ENCODE results near the gene SNAP25. TPM values are rescaled to one million over a fixed set of nuclear protein-coding genes. Genes with fewer than 3 reads are reported as not detected.
A peak's percentile ranks its signal among the peaks of the same experiment; 100 is the strongest.

The SNAP25 gene
- total and polyA plus RNA-seq, 2 experiments from 2014 or later = 4.0 to 6.3 TPM

DNA sequence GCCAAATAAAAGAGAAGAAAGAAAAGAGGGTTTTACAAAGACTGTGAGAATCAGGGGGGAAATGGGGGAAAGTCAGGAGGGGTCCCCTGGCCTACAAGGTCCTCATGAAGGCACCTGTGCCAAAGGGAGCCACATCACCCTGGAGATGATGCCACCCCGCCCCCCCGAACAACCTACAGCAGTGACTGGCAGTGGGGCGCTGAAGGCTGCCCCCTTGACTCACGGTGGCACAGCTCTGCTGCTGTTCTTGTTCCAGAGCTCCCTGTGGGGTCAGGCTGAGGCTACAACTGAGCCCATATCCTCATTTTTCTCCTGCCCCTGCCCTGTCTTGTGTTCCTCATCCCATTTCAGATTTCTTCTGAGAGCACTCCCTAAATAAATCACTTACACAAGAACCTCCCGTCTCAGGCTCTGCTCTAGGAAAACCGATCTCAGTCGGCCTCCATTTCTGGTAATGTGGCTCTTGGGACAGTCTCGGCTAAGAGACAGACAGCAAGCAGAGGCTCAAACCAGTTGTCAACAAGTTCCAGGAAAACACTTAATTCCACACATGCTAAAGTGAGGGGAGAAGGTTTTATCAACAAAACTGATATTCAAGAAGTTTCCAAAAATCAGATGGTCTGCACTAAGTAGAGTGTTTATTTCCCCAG is 105.7 kb downstream of the SNAP25 start:
- Histone ChIP-seq H3K4me3 (no peak overlapping the region), H3K36me3 (no peaks in the 10 kb centered on the region), H3K4me1 (ENCODE audit: low read depth) (no peaks in the 10 kb centered on the region), H3K27me3 (no peaks in the 10 kb centered on the region), H3K27ac (no peak overlapping the region), H3K9me3 (ENCODE audit: low read depth) (no peaks in the 10 kb centered on the region)
- TF ChIP-seq, protein P1, sequence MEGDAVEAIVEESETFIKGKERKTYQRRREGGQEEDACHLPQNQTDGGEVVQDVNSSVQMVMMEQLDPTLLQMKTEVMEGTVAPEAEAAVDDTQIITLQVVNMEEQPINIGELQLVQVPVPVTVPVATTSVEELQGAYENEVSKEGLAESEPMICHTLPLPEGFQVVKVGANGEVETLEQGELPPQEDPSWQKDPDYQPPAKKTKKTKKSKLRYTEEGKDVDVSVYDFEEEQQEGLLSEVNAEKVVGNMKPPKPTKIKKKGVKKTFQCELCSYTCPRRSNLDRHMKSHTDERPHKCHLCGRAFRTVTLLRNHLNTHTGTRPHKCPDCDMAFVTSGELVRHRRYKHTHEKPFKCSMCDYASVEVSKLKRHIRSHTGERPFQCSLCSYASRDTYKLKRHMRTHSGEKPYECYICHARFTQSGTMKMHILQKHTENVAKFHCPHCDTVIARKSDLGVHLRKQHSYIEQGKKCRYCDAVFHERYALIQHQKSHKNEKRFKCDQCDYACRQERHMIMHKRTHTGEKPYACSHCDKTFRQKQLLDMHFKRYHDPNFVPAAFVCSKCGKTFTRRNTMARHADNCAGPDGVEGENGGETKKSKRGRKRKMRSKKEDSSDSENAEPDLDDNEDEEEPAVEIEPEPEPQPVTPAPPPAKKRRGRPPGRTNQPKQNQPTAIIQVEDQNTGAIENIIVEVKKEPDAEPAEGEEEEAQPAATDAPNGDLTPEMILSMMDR (IDR thresholded peaks at IDR 0.05; ENCODE audit: low read depth, low read length) = no peak
- no peak for DNase-seq (ENCODE audit: low read depth in 1 of 2, low spot score in 1 of 2)

DNA sequence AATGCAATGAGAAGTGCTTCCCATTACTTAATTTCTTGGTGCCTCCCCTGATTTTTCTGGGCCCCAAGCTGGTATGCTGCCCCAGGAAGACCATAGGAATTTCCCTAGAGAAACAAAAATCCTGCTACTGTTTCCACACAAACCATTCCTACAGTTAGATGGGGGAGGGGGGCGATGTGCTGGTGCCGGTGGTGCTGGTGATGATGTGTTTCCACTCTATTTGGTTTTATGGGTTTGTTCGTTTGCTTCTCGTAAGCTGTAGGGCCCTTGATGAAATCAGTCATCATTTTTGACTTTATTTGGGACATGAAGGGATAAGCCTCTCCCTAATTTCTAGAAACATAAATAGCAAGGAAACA is 110.2 kb downstream of the SNAP25 start:
- no peak for DNase-seq (ENCODE audit: low read depth in 1 of 2, low spot score in 1 of 2)
- H3K27me3 ChIP-seq = no peaks in the 10 kb centered on the region
- H3K4me1 ChIP-seq (ENCODE audit: low read depth) = peaks cover 7% of the 10 kb centered on the region
- H3K27ac ChIP-seq = no peak overlapping the region
- H3K9me3 ChIP-seq (ENCODE audit: low read depth) = no peaks in the 10 kb centered on the region
- H3K36me3 ChIP-seq = no peaks in the 10 kb centered on the region
- TF ChIP-seq, protein P1 (IDR thresholded peaks at IDR 0.05; ENCODE audit: low read depth, low read length) = no peak
- no peak overlapping the region for H3K4me3 ChIP-seq

DNA sequence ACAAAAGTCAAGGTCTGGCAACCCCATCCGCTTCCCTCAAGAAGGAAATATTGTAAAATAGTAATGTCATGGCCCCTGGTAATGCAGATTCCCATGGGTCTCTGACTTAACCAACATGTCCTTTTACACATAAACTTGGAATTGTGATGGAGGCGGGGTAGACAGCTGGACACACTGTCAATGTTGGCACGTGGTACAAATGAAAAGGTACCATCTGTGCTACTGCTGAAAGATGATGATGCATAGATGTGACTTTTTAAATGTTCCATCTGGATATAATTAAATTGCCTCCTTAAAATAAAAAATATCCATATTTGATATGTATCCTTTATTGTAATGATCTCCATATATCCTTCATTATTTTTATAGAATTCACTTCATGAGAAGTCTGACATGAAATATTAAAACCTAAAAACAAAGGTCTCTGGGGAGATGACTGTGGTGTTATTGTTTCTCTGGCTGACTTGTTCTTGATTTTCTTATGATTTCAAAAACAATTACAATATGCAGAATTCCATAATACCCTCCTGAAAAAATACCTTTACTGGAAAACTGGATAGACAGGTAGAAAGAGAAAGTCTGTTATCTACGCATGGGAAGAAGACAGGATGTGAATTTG is 110.9 kb downstream of the SNAP25 start:
- no peak for DNase-seq (ENCODE audit: low read depth in 1 of 2, low spot score in 1 of 2)
- no peak overlapping the region for H3K27ac ChIP-seq

DNA sequence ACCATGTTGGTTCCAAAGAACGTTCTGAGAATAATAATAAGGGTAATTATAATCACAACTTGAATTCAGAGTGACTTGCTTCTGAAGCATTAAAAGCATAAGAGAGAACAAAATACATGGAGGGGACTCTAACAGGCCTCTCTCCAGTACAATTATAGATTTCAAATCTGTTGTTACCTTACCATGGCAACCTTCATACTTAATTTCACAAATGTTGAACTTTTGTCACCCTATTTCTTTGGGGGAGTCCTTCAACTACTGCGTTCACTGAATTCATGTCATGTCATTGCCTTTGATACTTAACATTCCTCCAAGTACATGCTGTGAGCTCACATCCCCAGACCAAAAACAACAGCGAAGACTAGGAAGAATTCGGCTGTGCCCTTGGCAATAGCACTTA is 111.4 kb downstream of the SNAP25 start:
- H3K9me3 ChIP-seq (ENCODE audit: low read depth) = no peaks in the 10 kb centered on the region
- H3K36me3 ChIP-seq = no peaks in the 10 kb centered on the region
- H3K27me3 ChIP-seq = no peaks in the 10 kb centered on the region
- peak in 1 of 2 donors; percentile 17 for DNase-seq (ENCODE audit: low read depth in 1 of 2, low spot score in 1 of 2)
- no peak overlapping the region for H3K4me3 ChIP-seq
- no peak overlapping the region for H3K27ac ChIP-seq
- TF ChIP-seq, protein P1 (IDR thresholded peaks at IDR 0.05; ENCODE audit: low read depth, low read length) = no peak
- H3K4me1 ChIP-seq (ENCODE audit: low read depth) = peaks cover 7% of the 10 kb centered on the region

More for the DNA sequence above, 110.9 kb downstream of the SNAP25 start:
- Histone ChIP-seq H3K4me3 (no peak overlapping the region), H3K9me3 (ENCODE audit: low read depth) (no peaks in the 10 kb centered on the region), H3K4me1 (ENCODE audit: low read depth) (peaks cover 7% of the 10 kb centered on the region), H3K36me3 (no peaks in the 10 kb centered on the region), H3K27me3 (no peaks in the 10 kb centered on the region)
- TF ChIP-seq, protein P1 (IDR thresholded peaks at IDR 0.05; ENCODE audit: low read depth, low read length) = no peak

GRCh38 chr20:10332656-10333415 is 114.2 kb downstream of the SNAP25 start:
- no peak overlapping the region for H3K27ac ChIP-seq
- no peaks in the 10 kb centered on the region for H3K27me3 ChIP-seq
- TF ChIP-seq, protein P1 (IDR thresholded peaks at IDR 0.05; ENCODE audit: low read depth, low read length) = no peak
- no peak overlapping the region for H3K4me3 ChIP-seq
- H3K4me1 ChIP-seq (ENCODE audit: low read depth) = peaks cover 7% of the 10 kb centered on the region
- no peaks in the 10 kb centered on the region for H3K9me3 ChIP-seq (ENCODE audit: low read depth)
- no peaks in the 10 kb centered on the region for H3K36me3 ChIP-seq
- no peak for DNase-seq (ENCODE audit: low read depth in 1 of 2, low spot score in 1 of 2)

Data from cardiac muscle cell (in vitro differentiated cells and primary cell).